GM04504 (cell line): ENCODE measurements around the gene POU2F3.

Experiments used
- DNase-seq: peaks from one replicate; pipeline ENCODE4 v3.0.0-alpha.2; 2012; ENCODE audit warnings: low read depth

POU2F3 gene

GRCh38 chr11:120210626-120211521 is 29.1 kb upstream of the POU2F3 start, which contains the start of gene OAF:
Gene OAF, plus strand, starts transcription at chr11:120211032. Its CDS starts 248 bp downstream, at chr11:120211280.
- DNase-seq: peak; percentile 60

GRCh38 chr11:120211522-120212258 is 28.2 kb upstream of the POU2F3 start:
- no peak for DNase-seq

- DNase-seq: no peak
These were observed 27.6 kb upstream of the POU2F3 start for GRCh38 chr11:120212259-120212878.

GRCh38 chr11:120212926-120213325 is 27.0 kb upstream of the POU2F3 start:
- no peak for DNase-seq

GRCh38 chr11:120214581-120214980 is 25.4 kb upstream of the POU2F3 start:
- DNase-seq: no peak

GRCh38 chr11:120215634-120216033 is 24.3 kb upstream of the POU2F3 start:
- no peak for DNase-seq

GRCh38 chr11:120216426-120217102 is 23.4 kb upstream of the POU2F3 start:
- DNase-seq: no peak

GRCh38 chr11:120217526-120217925 is 22.4 kb upstream of the POU2F3 start:
- DNase-seq: no peak

- DNase-seq: no peak
These were observed 21.8 kb upstream of the POU2F3 start for GRCh38 chr11:120217941-120218694.

- DNase-seq: no peak
These were observed 21.3 kb upstream of the POU2F3 start for GRCh38 chr11:120218695-120219033.

- DNase-seq: no peak
These were observed 20.6 kb upstream of the POU2F3 start for GRCh38 chr11:120219232-120219937.

- DNase-seq: no peak
These were observed 19.8 kb upstream of the POU2F3 start for GRCh38 chr11:120219938-120220746.

- no peak for DNase-seq
These were observed 19.2 kb upstream of the POU2F3 start for GRCh38 chr11:120220747-120221037.

- no peak for DNase-seq
These were observed 18.7 kb upstream of the POU2F3 start for GRCh38 chr11:120221115-120221752.

GRCh38 chr11:120222916-120223315 is 17.0 kb upstream of the POU2F3 start:
- no peak for DNase-seq

GRCh38 chr11:120223793-120224192 is 16.1 kb upstream of the POU2F3 start:
- DNase-seq: no peak

GRCh38 chr11:120224361-120224760 is 15.6 kb upstream of the POU2F3 start:
- DNase-seq: no peak

- DNase-seq: no peak
These were observed 14.7 kb upstream of the POU2F3 start for GRCh38 chr11:120224972-120225909.

GRCh38 chr11:120226242-120226641 is 13.7 kb upstream of the POU2F3 start:
- DNase-seq: no peak
